Common myeloid progenitor, CD34-positive (primary cell): ENCODE results near the gene CEP162.
"Not testable (repeated sequence)": the region's sequence is repeated elsewhere in the genome, so short reads cannot be mapped to it uniquely, and the experiment has no call there.

Source experiments
- CTCF ChIA-PET: fragments of 350-600 bp; sonication (Branson Sonifier 250); formaldehyde crosslinking; loops from one replicate; lab custom pipeline; 2021; ENCODE audit warnings: antibody characterized with exemption; lab: Charles Lee
- POLR2A ChIA-PET: fragments of 350-600 bp; sonication (Branson Sonifier 250); formaldehyde crosslinking; loops from one replicate; lab custom pipeline; 2021; ENCODE audit warnings: antibody characterized with exemption; lab: Charles Lee
- DNase-seq, 3 donors: peaks; one replicate each; pipeline versions ENCODE4 v3.0.0 to v3.0.0-alpha.2; 2013
- H3K27ac ChIP-seq, 2 experiments: 1 replicate in 1 of 2; 2 replicates in 1 of 2; pipeline ENCODE4 v1.7.0; 2013; ENCODE audit warnings: inconsistent platforms in 2 of 2, low read length in 2 of 2, mild to moderate bottlenecking in 2 of 2, low read depth in 1 of 2, moderate library complexity in 1 of 2; ENCODE audit not compliant: severe bottlenecking in 2 of 2, insufficient read depth in 1 of 2, poor library complexity in 1 of 2
- H3K27me3 ChIP-seq, 5 experiments: replicated peaks in 2 of 5; 1 replicate in 3 of 5; 2 replicates in 2 of 5; pipeline versions ENCODE4 v1.6.1 to v1.7.0; 2013; ENCODE audit warnings: low read length in 4 of 5, mild to moderate bottlenecking in 2 of 5, moderate library complexity in 2 of 5, inconsistent platforms in 1 of 5; ENCODE audit not compliant: insufficient read depth in 5 of 5, control insufficient read depth in 4 of 5
- H3K36me3 ChIP-seq, 4 experiments: 1 replicate in 2 of 4; 2 replicates in 2 of 4; pipeline versions ENCODE4 v1.6.1 to v1.7.0; 2013; ENCODE audit warnings: low read length in 3 of 4, control low read depth in 1 of 4, mild to moderate bottlenecking in 1 of 4; ENCODE audit not compliant: control insufficient read depth in 4 of 4, insufficient read depth in 4 of 4
- H3K4me1 ChIP-seq, 4 experiments: 1 replicate in 3 of 4; 2 replicates in 1 of 4; pipeline versions ENCODE4 v1.6.1 to v1.7.1; 2013; ENCODE audit warnings: low read length in 3 of 4, mild to moderate bottlenecking in 3 of 4, control low read depth in 1 of 4, inconsistent platforms in 1 of 4, moderate library complexity in 1 of 4; ENCODE audit not compliant: control insufficient read depth in 4 of 4, insufficient read depth in 4 of 4; ENCODE audit errors: control extremely low read depth in 1 of 4
- H3K4me3 ChIP-seq, 7 experiments: 1 replicate in 4 of 7; 2 replicates in 3 of 7; pipeline versions ENCODE4 v1.5.1 to v1.7.0; 2013; ENCODE audit warnings: mild to moderate bottlenecking in 7 of 7, low read length in 6 of 7, moderate library complexity in 6 of 7, inconsistent platforms in 2 of 7, low read depth in 2 of 7, control low read depth in 1 of 7; ENCODE audit not compliant: insufficient read depth in 4 of 7, control insufficient read depth in 1 of 7; ENCODE audit errors: extremely low read depth in 1 of 7
- H3K9me3 ChIP-seq, 5 experiments: 1 replicate in 4 of 5; 2 replicates in 1 of 5; pipeline versions ENCODE4 v1.6.1 to v1.7.1; 2013; ENCODE audit warnings: low read length in 4 of 5, mild to moderate bottlenecking in 2 of 5, inconsistent platforms in 1 of 5, low read depth in 1 of 5, moderate library complexity in 1 of 5; ENCODE audit not compliant: control insufficient read depth in 4 of 5, insufficient read depth in 2 of 5; ENCODE audit errors: control extremely low read depth in 1 of 5
- WGBS: methylation state at CpG from one replicate; pipeline ENCODE4 v1.1.5; 2013; ENCODE audit not compliant: insufficient coverage; 5-methylcytosine and 5-hydroxymethylcytosine counted together

Gene CEP162

DNA sequence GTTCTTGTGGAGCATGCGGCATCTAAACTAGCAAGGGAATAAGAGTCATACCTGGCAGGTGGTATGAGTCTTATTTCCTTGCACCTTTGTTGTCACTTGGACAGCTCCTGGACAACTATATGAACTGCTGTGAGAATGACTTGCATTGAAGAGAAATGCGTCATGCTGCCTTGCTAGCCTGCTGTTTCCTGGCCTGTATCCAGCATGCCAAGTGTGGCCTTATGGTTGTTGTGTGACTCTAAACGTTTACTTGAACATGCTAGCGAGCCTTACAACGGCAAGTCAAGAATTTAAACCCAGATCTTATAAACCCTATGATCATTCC, 90.4 kb downstream of the CEP162 start:
- no peaks in the 10 kb centered on the region for H3K27me3 ChIP-seq
- WGBS: 100% methylated on average over 2 of the region's 5 CpGs
- H3K4me1 ChIP-seq: no peaks in the 10 kb centered on the region
- CTCF ChIA-PET: no interaction called here
- no peak for DNase-seq
- H3K4me3 ChIP-seq: no peak overlapping the region
- H3K36me3 ChIP-seq: peaks cover 0 to 25% (median 11%) of the 10 kb centered on the region in 4 experiments
- POLR2A ChIA-PET: no interaction called here
- peaks cover 0 to 12% (median 5%) of the 10 kb centered on the region in 5 experiments for H3K9me3 ChIP-seq
- no peak overlapping the region for H3K27ac ChIP-seq

DNA sequence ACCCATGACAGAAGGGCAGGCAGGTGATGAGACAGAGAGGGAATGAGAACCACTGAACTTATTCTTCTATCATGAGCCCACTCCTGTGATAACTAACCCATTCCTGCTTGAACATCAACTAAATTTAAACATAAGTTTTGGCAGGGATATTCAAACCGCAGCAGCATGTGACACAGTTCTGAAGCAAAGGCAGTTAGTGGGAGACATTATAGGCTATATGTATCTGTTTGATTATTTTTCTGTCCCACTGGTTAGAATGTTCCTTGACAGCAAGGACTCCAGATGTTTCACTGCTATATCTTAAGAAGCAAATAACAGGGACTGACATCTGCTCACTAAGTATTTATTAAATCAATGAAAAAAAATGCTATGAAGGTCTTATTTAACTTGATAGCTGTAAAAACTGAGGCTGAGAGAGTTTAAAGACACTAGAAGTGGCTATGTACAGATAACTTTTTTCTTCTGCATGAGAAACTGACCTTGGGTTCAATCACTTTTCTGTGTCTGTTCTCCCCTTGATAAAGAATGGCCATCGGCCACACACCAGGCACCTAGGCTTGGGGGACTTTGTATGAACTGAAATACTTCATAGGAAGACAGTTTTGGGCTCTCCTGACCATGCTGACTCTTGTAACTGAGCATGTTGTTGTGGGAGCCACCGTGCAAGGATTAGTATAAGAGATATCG, 90.9 kb downstream of the CEP162 start:
- 100% methylated on average over 2 of the region's 4 CpGs for WGBS
- H3K4me1 ChIP-seq: no peaks in the 10 kb centered on the region
- H3K4me3 ChIP-seq: no peak overlapping the region
- POLR2A ChIA-PET: no interaction called here
- no peak overlapping the region for H3K27ac ChIP-seq
- H3K9me3 ChIP-seq: peaks cover 0 to 12% (median 5%) of the 10 kb centered on the region in 5 experiments
- CTCF ChIA-PET: no interaction called here
- DNase-seq: no peak
- H3K36me3 ChIP-seq: peaks cover 0 to 25% (median 11%) of the 10 kb centered on the region in 4 experiments
- H3K27me3 ChIP-seq: no peaks in the 10 kb centered on the region

DNA sequence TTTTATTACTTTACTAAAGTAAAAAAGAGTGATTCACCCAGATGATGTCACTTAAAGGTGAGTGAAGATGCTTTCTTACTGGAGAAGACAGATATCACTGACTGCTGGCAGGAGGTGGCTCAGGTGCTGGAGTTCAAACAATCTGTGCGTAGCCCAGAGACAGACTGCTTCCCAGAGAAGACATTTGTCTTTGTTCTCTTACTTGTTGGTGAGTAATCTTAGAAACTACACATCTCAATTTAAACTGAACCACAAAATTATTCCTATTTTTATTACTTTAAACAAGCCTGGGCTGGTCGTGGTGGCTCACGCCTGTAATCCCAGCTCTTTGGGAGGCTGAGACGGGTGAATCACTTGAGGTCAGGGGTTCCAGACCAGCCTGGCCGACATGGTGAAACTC, 92.2 kb downstream of the CEP162 start:
- POLR2A ChIA-PET: no interaction called here
- CTCF ChIA-PET: no interaction called here
- WGBS: 95% methylated on average over 4 of the region's 5 CpGs
- Histone ChIP-seq H3K9me3 (peaks cover 0 to 12% (median 5%) of the 10 kb centered on the region in 5 experiments), H3K4me1 (no peaks in the 10 kb centered on the region), H3K36me3 (peaks cover 0 to 25% (median 11%) of the 10 kb centered on the region in 4 experiments), H3K27ac (no peak overlapping the region), H3K4me3 (no peak overlapping the region), H3K27me3 (no peaks in the 10 kb centered on the region)
- DNase-seq: no peak

DNA sequence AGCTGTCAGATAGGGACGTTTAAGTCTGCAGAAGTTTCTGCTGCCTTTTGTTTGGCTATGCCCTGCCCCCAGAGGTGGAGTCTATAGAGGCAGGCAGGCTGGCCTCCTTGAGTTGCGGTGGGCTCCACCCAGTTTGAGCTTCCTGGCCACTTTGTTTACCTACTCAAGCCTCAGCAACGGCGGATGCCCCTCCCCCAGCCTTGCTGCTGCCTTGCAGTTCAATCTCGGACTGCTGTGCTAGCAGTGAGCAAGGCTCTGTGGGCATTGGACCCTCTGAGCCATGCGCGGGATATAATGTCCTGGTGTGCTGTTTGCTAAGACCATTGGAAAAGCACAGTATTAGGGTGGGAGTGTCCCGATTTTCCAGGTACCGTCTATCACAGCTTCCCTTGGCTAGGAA, 94.1 kb downstream of the CEP162 start:
- POLR2A ChIA-PET, H3K4me1 ChIP-seq, H3K4me3 ChIP-seq, CTCF ChIA-PET, DNase-seq, H3K27me3 ChIP-seq, H3K27ac ChIP-seq: not testable (repeated sequence)
- H3K9me3 ChIP-seq: peaks cover 0 to 12% (median 5%) of the 10 kb centered on the region in 5 experiments
- 98% methylated on average over 6 of the region's 9 CpGs for WGBS
- H3K36me3 ChIP-seq: peaks cover 0 to 21% (median 9%) of the 10 kb centered on the region in 4 experiments

DNA sequence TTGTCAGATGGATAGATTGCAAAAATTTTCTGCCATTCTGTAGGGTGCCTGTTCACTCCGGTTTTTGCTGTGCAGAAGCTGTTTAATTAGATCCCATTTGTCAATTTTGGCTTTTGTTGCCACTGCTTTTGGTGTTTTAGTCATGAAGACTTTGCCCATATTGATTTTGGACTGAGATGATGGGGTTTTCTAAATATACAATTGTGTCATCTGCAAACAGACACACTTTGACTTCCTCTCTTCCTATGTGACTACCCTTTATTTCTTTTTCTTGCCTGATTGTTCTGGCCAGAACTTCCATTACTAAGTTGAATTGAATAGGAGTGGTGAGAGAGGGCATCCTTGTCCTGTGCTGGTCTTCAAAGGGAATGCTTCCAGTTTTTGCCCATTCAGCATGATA, 97.9 kb downstream of the CEP162 start:
- POLR2A ChIA-PET, H3K27me3 ChIP-seq, H3K4me3 ChIP-seq, CTCF ChIA-PET, H3K4me1 ChIP-seq, H3K27ac ChIP-seq, DNase-seq: not testable (repeated sequence)
- peaks cover 0 to 12% (median 5%) of the 10 kb centered on the region in 5 experiments for H3K9me3 ChIP-seq
- WGBS: no CpG with 5 or more reads among the region's 1 CpG
- H3K36me3 ChIP-seq: peaks cover 8 to 20% (median 9%) of the 10 kb centered on the region in 4 experiments

DNA sequence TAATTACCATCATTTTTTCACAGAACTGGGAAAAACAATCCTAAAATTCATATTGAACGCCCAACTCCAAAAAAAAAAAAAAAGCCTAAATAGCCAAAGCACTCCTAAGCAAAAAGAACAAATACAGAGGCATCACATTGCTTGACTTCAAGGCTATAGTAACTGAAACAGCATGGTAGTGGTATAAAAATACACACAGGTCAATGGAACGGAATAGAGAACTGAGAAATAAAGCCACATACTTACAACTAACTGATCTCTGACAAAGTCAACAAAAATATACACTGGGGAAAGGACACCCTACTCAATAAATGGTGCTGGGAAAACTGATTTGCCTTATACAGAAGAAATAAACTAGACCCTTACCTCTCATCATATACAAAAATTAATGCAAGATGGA, 104.3 kb downstream of the CEP162 start:
- Histone ChIP-seq H3K4me1 (no peaks in the 10 kb centered on the region), H3K36me3 (peaks cover 4 to 12% (median 7%) of the 10 kb centered on the region in 4 experiments), H3K4me3 (no peak overlapping the region), H3K9me3 (peaks cover 0 to 3% (median 0%) of the 10 kb centered on the region in 5 experiments), H3K27me3 (no peaks in the 10 kb centered on the region), H3K27ac (no peak overlapping the region)
- no peak for DNase-seq
- ChIA-PET POLR2A (no interaction called here), CTCF (no interaction called here)
- WGBS: no CpG with 5 or more reads among the region's 2 CpGs

DNA sequence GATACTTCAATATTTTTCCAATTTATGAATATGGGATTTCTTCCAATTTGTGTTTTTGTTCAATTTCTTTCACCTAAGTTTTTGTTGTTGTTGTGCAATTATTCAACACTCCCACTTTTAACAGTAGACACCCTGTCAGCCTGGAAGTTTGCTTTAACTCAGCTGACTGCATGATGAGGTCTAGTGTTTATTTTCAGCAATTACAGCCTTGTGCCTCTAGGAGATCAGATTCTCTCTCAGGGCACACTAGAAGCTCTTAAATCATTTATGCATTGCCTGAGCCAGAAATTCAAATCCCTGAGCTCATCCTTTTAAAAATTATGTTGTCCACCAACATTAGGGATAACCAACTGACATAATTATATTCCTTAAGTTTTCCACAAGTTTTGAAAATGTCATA, 108.2 kb downstream of the CEP162 start:
- H3K9me3 ChIP-seq: peaks cover 0 to 5% (median 0%) of the 10 kb centered on the region in 5 experiments
- no peaks in the 10 kb centered on the region for H3K27me3 ChIP-seq
- peaks cover 0 to 4% (median 0%) of the 10 kb centered on the region in 4 experiments for H3K36me3 ChIP-seq
- H3K4me3 ChIP-seq: no peak overlapping the region
- no peak for DNase-seq
- no peaks in the 10 kb centered on the region for H3K4me1 ChIP-seq
- ChIA-PET POLR2A (no interaction called here), CTCF (no interaction called here)
- no peak overlapping the region for H3K27ac ChIP-seq
